B cell (primary cell): Measurements from ENCODE around the gene CIZ1.

Experiments
- EZH2 ChIP-seq: IDR thresholded peaks from 2 replicates; pipeline ENCODE4 v1.6.1; 2012; ENCODE audit warnings: borderline replicate concordance, low read depth, mild to moderate bottlenecking, moderate library complexity, low read length; ENCODE audit not compliant: insufficient read depth, poor library complexity, severe bottlenecking
- TF ChIP-seq, protein P1 (sequence below): fragments of 200-600 bp; IDR thresholded peaks from one replicate; pipeline ENCODE4 v1.8.0; 2022; ENCODE audit warnings: antibody characterized with exemption, mild to moderate bottlenecking

DNA sequence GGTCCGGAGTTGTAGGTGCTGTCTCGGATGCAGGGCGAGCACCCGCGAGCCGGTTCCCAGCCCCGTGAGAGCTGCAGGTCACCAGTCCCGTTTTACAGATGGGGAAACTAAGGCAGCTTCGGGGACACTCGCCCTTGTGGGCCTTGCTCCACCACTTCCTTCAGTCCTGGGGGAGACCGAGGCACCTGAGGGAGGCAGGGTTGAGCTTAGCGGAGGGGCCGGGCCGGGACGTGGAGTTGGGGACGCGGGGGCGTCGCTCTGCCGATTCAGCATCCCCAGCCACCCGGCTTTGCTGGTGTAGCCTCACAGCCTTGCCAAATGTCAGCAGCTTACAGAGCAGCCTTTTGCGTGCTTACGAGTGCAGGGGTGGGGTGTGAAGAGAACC is 30.8 kb downstream of the CIZ1 start:
- TF ChIP-seq, protein P1, sequence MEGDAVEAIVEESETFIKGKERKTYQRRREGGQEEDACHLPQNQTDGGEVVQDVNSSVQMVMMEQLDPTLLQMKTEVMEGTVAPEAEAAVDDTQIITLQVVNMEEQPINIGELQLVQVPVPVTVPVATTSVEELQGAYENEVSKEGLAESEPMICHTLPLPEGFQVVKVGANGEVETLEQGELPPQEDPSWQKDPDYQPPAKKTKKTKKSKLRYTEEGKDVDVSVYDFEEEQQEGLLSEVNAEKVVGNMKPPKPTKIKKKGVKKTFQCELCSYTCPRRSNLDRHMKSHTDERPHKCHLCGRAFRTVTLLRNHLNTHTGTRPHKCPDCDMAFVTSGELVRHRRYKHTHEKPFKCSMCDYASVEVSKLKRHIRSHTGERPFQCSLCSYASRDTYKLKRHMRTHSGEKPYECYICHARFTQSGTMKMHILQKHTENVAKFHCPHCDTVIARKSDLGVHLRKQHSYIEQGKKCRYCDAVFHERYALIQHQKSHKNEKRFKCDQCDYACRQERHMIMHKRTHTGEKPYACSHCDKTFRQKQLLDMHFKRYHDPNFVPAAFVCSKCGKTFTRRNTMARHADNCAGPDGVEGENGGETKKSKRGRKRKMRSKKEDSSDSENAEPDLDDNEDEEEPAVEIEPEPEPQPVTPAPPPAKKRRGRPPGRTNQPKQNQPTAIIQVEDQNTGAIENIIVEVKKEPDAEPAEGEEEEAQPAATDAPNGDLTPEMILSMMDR, result no peak
- no peak for TF ChIP-seq EZH2
